Kidney (tissue), 14 donors: ENCODE data around the gene SRF. TPM values are rescaled to one million over a fixed set of nuclear protein-coding genes. Genes with fewer than 3 reads are reported as not detected.

Source experiments
- DNase-seq, 5 donors: peaks; one replicate each; pipeline ENCODE4 v3.0.0-alpha.2; 2013 to 2020
- FAIRE-seq: peaks from 2 replicates; lab custom pipeline; 2012; peaks lifted over from hg19 to GRCh38; lab: Jason Lieb, UNC
- H3K27ac ChIP-seq, 2 donors: one replicate each; pipeline ENCODE4 v1.7.0; 2013; ENCODE audit warnings: low read depth in 2 of 2, low read length in 2 of 2, inconsistent platforms in 1 of 2
- H3K27me3 ChIP-seq: one replicate; pipeline ENCODE4 v1.7.1; 2013; ENCODE audit warnings: low read length, inconsistent platforms; ENCODE audit not compliant: control insufficient read depth, insufficient read depth
- H3K36me3 ChIP-seq, 3 donors: one replicate each; pipeline versions ENCODE4 v1.7.0 to v1.7.1; 2013; ENCODE audit warnings: low read length in 3 of 3, control low read depth in 1 of 3, inconsistent platforms in 1 of 3; ENCODE audit not compliant: insufficient read depth in 3 of 3, control insufficient read depth in 2 of 3
- H3K4me1 ChIP-seq, 3 donors: one replicate each; pipeline versions ENCODE4 v1.7.0 to v1.7.1; 2013; ENCODE audit warnings: low read length in 3 of 3, inconsistent platforms in 1 of 3, low read depth in 1 of 3; ENCODE audit not compliant: control insufficient read depth in 2 of 3, insufficient read depth in 2 of 3
- H3K4me3 ChIP-seq, 3 donors: one replicate each; pipeline versions ENCODE4 v1.7.0 to v1.8.1; 2013; ENCODE audit warnings: low read length in 3 of 3, control low read depth in 1 of 3, inconsistent platforms in 1 of 3
- H3K9ac ChIP-seq, 3 donors: one replicate each; pipeline versions ENCODE4 v1.7.0 to v1.7.1; 2013; ENCODE audit warnings: low read length in 3 of 3, control low read depth in 1 of 3, inconsistent platforms in 1 of 3
- H3K9me3 ChIP-seq, 3 donors: one replicate each; pipeline versions ENCODE4 v1.7.0 to v1.7.1; 2013; ENCODE audit warnings: low read length in 3 of 3, control low read depth in 1 of 3, inconsistent platforms in 1 of 3; ENCODE audit not compliant: control insufficient read depth in 2 of 3, insufficient read depth in 1 of 3
- intact Hi-C: fragments of 100-400 bp; cut with DNase I; formaldehyde crosslinking; loops from one replicate; pipeline ENCODE4 v1.11.1; 2022
- polyA plus RNA-seq: library from polyadenylated mRNA; stranded (reverse); fragments of 350-450 nt; fragmentation: Illumina TruSeq; extraction: RNeasy Lipid Tissue Mini Kit (QIAGEN cat#74804); gene quantifications from one replicate; pipeline ENCODE4 v1.2.3, GENCODE V29; 2014; ENCODE audit warnings: low read depth, low replicate concordance; ENCODE audit not compliant: insufficient read depth
- total RNA-seq: library from RNA; stranded (reverse); fragmentation: NEBNext Ultra II Directional; extraction: Animal tissue kit (Norgen Biotek cat#: 25700); gene quantifications from one replicate; pipeline ENCODE4 v1.2.1, GENCODE V29; 2021
- TF ChIP-seq, protein P1 (sequence below): IDR thresholded peaks from 3 replicates; pipeline ENCODE4 v1.5.1; 2012; ENCODE audit warnings: mild to moderate bottlenecking, moderate library complexity, borderline replicate concordance; ENCODE audit not compliant: insufficient read depth; ENCODE audit errors: extremely low read depth
- donor health status: control.
- donor health status: control.
- donor health status: control.
- donor health status: control.
- donor health status: control.
- donor health status: DM: yes; HTN: yes; CAD: no.
- donor health status: Normal renal cell carcinoma (clear cell type).

SRF gene
- total and polyA plus RNA-seq, 2 donors from 2014 or later, result 13.8 to 30.6 TPM

DNA sequence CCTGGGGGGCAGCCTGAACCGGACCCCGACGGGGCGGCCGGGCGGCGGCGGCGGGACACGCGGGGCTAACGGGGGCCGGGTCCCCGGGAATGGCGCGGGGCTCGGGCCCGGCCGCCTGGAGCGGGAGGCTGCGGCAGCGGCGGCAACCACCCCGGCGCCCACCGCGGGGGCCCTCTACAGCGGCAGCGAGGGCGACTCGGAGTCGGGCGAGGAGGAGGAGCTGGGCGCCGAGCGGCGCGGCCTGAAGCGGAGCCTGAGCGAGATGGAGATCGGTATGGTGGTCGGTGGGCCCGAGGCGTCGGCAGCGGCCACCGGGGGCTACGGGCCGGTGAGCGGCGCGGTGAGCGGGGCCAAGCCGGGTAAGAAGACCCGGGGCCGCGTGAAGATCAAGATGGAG lies 636 bp downstream of the SRF start:
- DNase-seq (peak in 2 of 5 donors; percentile 35 to 85), FAIRE-seq (no peak)
- Histone ChIP-seq H3K27ac (peak overlapping the region; percentile 92 to 95), H3K36me3 (peaks cover 8 to 20% (median 12%) of the 10 kb centered on the region in 3 donors), H3K27me3 (no peaks in the 10 kb centered on the region), H3K4me1 (peaks cover 0 to 25% (median 23%) of the 10 kb centered on the region in 3 donors), H3K9ac (peak overlapping the region; percentile 30 to 92 (median 70)), H3K9me3 (no peaks in the 10 kb centered on the region), H3K4me3 (peak overlapping the region; percentile 90 to 91 (median 91))
- TF ChIP-seq, protein P1, sequence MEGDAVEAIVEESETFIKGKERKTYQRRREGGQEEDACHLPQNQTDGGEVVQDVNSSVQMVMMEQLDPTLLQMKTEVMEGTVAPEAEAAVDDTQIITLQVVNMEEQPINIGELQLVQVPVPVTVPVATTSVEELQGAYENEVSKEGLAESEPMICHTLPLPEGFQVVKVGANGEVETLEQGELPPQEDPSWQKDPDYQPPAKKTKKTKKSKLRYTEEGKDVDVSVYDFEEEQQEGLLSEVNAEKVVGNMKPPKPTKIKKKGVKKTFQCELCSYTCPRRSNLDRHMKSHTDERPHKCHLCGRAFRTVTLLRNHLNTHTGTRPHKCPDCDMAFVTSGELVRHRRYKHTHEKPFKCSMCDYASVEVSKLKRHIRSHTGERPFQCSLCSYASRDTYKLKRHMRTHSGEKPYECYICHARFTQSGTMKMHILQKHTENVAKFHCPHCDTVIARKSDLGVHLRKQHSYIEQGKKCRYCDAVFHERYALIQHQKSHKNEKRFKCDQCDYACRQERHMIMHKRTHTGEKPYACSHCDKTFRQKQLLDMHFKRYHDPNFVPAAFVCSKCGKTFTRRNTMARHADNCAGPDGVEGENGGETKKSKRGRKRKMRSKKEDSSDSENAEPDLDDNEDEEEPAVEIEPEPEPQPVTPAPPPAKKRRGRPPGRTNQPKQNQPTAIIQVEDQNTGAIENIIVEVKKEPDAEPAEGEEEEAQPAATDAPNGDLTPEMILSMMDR, result no peak
- intact Hi-C loops, result no loop called here

DNA sequence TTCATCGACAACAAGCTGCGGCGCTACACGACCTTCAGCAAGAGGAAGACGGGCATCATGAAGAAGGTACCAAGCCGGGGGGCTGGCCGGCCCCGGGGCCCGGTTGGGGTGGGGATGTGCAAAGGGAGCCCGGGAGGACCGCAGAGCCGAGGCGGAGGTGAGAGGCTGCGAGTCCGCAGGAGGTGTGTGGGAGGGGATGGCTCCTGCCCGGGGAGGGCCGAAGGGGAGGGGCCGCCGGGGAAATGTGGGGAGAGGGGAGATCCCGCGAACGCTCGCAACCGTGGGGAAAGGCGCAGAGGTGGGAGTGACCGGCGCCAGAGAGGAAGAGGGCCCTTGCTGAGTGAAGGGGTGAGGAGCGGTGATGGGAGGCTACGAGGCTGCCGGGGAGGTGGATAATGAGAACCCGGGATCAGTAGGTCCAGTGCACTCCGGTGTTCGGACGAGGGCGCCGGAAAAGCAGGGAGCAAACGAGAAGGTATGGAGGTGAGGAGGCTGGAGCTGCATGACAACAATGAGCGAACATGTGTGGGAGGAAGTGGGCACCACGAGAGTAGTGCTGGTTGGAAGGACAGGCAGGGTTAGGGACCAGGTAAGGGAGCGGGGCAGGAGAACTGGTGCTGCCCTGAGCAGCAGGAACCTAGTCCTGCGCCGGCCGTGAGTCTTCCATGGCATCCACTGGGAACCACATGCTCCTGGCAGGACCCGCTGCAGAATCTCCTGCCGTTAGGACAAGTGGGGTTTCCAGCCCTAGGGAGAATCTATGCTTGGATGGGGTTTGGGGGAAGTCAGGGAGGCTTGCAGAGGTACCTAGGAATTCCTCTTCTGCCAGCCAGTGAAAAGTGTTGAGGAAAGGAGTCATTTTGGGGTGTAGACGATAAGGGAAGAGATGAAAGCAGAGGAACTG lies 1.3 kb downstream of the SRF start:
- H3K9ac ChIP-seq, result peak overlapping the region; percentile 70 to 92 (median 74)
- TF ChIP-seq, protein P1, result no peak
- intact Hi-C loops, result no loop called here
- H3K27me3 ChIP-seq, result no peaks in the 10 kb centered on the region
- peak overlapping the region; percentile 90 to 91 (median 91) for H3K4me3 ChIP-seq
- H3K4me1 ChIP-seq, result peaks cover 0 to 25% (median 23%) of the 10 kb centered on the region in 3 donors
- no peaks in the 10 kb centered on the region for H3K9me3 ChIP-seq
- FAIRE-seq (no peak), DNase-seq (peak; percentile 71 to 93 (median 80))
- H3K36me3 ChIP-seq, result peaks cover 8 to 24% (median 12%) of the 10 kb centered on the region in 3 donors
- H3K27ac ChIP-seq, result peak overlapping the region; percentile 92 to 96

DNA sequence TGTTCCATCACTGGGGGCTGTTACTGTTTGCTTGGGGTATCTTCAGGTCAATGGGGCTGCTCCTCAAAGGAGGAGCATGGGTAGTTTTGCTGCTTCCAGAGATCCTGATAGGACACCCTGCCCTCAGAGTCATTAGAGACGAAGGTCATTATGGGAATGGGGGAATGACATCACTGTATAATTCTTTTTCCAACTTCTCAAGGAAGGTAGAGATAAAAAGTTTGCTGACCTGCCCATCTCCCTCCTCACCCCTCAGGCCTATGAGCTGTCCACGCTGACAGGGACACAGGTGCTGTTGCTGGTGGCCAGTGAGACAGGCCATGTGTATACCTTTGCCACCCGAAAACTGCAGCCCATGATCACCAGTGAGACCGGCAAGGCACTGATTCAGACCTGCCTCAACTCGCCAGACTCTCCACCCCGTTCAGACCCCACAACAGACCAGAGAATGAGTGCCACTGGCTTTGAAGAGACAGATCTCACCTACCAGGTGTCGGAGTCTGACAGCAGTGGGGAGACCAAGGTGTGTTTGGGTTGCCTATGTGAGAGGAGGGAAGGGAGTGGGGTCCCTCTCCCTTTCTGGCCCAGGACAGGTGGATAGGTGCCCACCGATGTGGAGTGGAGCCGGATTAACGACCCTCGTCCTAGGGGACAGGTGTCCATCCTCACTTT lies 2.7 kb downstream of the SRF start:
- Histone ChIP-seq H3K27me3 (no peaks in the 10 kb centered on the region), H3K9ac (peak overlapping the region; percentile 7 to 70 (median 9)), H3K36me3 (peaks cover 15 to 34% (median 17%) of the 10 kb centered on the region in 3 donors), H3K4me1 (peaks cover 0 to 25% (median 23%) of the 10 kb centered on the region in 3 donors), H3K9me3 (no peaks in the 10 kb centered on the region), H3K4me3 (peak overlapping the region; percentile 12 to 91 (median 40)), H3K27ac (peak overlapping the region; percentile 92 to 96)
- DNase-seq (peak in 1 of 5 donors; percentile 11), FAIRE-seq (no peak)
- intact Hi-C loops, result no loop called here
- TF ChIP-seq, protein P1, result no peak
